ENCODE data around the gene EEPD1.

Gene EEPD1

GRCh38 chr7:36348771-36349170 is 195.7 kb downstream of the EEPD1 start:
- DNase-seq = no peak

GRCh38 chr7:36349626-36350025 is 196.6 kb downstream of the EEPD1 start:
- DNase-seq = no peak
